DND-41 (cell line): ENCODE measurements around the gene SLC35F6.

Experiments
- EZH2 ChIP-seq: IDR thresholded peaks from 3 replicates; pipeline ENCODE4 v1.6.1; 2012; ENCODE audit warnings: borderline replicate concordance, low read depth, mild to moderate bottlenecking, moderate library complexity, low read length, inconsistent platforms; ENCODE audit not compliant: severe bottlenecking
- TF ChIP-seq, protein P1 (sequence below): IDR thresholded peaks from 2 replicates; pipeline ENCODE4 v1.5.1; 2012; ENCODE audit warnings: borderline replicate concordance, low read length, moderate library complexity, mild to moderate bottlenecking; ENCODE audit not compliant: poor library complexity, severe bottlenecking; ENCODE audit errors: extremely low read depth

DNA sequence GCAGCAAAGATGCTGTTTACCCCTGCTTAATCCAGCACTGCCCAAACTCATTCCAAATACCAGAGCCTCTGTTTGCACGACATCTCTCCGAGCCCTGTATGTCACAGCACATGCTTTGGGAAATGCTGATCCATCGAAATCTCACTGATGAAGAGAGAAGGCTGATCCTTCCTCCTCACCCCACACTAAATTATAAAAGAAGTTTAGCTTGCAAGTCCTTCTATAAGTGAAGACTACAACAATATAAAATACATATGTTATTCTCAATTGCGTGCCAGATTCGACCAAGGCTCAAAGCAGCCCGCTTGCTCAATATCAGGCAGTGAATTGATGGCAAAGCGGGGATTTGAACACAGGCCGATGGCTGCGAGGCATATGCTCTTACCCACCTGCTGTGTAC, 30.7 kb upstream of the SLC35F6 start:
- TF ChIP-seq, protein P1, sequence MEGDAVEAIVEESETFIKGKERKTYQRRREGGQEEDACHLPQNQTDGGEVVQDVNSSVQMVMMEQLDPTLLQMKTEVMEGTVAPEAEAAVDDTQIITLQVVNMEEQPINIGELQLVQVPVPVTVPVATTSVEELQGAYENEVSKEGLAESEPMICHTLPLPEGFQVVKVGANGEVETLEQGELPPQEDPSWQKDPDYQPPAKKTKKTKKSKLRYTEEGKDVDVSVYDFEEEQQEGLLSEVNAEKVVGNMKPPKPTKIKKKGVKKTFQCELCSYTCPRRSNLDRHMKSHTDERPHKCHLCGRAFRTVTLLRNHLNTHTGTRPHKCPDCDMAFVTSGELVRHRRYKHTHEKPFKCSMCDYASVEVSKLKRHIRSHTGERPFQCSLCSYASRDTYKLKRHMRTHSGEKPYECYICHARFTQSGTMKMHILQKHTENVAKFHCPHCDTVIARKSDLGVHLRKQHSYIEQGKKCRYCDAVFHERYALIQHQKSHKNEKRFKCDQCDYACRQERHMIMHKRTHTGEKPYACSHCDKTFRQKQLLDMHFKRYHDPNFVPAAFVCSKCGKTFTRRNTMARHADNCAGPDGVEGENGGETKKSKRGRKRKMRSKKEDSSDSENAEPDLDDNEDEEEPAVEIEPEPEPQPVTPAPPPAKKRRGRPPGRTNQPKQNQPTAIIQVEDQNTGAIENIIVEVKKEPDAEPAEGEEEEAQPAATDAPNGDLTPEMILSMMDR = no peak
- TF ChIP-seq EZH2 = no peak
